SH-SY5Y (cell line): ENCODE data around the gene ARTN.

Experiments used
- GATA2 ChIP-seq: IDR thresholded peaks from 2 replicates; pipeline ENCODE4 v1.6.1; 2011; ENCODE audit warnings: mild to moderate bottlenecking, low read depth, low read length
- GATA3 ChIP-seq: IDR thresholded peaks from 2 replicates; pipeline ENCODE4 v1.6.1; 2011; ENCODE audit warnings: low read depth, mild to moderate bottlenecking, low read length, moderate library complexity

ARTN gene

DNA sequence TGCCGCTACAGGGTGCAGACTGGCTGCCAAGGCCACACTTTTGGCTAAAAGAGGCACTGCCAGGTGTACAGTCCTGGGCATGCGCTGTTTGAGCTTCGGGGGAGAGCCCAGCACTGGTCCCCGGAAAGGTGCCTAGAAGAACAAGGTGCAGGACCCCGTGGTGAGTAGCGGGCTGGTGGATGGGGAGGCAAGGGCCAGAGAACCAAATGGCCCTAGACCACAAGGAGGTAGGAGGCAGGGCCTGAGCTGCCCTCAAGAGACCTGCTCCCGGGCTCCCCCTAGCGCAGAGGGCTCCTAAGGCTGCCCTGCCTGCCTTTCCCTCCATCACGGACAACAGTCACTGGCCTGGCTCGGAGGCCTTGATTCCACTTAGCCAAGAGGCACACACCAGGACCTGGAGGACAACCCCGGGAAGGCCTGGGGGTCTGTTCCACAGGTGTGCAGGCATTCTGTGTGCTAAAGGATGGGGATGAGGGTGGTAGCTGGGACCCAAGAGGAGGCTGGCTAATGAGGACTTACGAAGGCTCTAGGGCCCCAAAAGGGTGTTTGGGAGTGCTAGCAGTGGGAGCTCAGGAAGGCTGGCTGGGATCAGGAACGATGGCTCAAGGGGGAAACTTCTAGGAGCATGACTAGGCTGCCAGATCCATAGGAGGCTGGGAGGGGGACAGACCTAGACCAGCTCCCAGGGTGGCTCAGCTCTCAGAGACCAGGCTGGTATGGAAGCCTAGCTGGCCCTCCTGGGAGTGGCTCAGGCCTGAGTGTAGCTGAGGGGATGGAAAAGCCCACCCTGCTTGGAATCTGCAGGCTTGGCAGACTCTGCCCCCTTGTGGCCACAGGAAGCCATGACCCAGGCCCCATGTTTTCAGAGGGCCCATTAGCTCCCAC is 742 bp downstream of the ARTN start:
- TF ChIP-seq GATA3: no peak
- no peak for TF ChIP-seq GATA2

DNA sequence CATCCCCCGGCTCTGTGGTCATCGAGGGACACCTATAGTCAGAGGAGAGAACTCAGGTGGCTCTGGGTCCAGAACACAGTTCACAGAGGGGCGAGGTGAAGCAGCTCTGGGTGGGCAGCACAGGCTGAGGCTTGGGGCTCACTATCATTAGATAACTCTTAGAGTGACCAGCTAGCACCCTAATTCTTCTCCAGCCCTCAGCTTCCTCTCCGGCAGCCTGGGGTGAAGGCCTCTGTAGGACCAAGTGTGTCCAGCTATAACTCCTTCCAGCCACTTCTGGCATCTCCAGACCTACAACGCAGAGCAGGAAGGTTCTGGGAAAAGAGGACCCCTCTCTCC is 1.4 kb downstream of the ARTN start:
- TF ChIP-seq GATA3 (no peak), GATA2 (no peak)

DNA sequence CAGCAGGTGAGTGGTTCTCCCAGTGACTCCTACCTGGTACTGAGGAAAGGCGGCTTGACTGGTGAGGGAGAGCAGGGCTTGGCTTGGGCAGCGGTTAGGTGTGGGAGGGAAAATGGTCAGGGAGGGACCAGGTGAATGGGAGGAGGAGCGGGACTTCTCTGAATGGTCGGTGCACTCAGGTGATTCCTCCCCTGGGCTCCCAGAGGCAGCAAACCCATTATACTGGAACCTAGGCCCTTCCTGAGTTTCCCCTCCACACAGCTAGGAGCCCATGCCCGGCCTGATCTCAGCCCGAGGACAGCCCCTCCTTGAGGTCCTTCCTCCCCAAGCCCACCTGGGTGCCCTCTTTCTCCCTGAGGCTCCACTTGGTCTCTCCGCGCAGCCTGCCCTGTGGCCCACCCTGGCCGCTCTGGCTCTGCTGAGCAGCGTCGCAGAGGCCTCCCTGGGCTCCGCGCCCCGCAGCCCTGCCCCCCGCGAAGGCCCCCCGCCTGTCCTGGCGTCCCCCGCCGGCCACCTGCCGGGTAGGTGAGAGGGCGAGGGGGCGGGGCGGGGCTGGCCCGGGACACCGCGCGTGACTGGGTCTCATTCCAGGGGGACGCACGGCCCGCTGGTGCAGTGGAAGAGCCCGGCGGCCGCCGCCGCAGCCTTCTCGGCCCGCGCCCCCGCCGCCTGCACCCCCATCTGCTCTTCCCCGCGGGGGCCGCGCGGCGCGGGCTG is 2.3 kb downstream of the ARTN start:
- TF ChIP-seq GATA2 (no peak), GATA3 (no peak)

DNA sequence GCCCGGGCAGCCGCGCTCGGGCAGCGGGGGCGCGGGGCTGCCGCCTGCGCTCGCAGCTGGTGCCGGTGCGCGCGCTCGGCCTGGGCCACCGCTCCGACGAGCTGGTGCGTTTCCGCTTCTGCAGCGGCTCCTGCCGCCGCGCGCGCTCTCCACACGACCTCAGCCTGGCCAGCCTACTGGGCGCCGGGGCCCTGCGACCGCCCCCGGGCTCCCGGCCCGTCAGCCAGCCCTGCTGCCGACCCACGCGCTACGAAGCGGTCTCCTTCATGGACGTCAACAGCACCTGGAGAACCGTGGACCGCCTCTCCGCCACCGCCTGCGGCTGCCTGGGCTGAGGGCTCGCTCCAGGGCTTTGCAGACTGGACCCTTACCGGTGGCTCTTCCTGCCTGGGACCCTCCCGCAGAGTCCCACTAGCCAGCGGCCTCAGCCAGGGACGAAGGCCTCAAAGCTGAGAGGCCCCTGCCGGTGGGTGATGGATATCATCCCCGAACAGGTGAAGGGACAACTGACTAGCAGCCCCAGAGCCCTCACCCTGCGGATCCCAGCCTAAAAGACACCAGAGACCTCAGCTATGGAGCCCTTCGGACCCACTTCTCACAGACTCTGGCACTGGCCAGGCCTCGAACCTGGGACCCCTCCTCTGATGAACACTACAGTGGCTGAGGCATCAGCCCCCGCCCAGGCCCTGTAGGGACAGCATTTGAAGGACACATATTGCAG is 3.0 kb downstream of the ARTN start:
- TF ChIP-seq GATA2 (no peak), GATA3 (no peak)

DNA sequence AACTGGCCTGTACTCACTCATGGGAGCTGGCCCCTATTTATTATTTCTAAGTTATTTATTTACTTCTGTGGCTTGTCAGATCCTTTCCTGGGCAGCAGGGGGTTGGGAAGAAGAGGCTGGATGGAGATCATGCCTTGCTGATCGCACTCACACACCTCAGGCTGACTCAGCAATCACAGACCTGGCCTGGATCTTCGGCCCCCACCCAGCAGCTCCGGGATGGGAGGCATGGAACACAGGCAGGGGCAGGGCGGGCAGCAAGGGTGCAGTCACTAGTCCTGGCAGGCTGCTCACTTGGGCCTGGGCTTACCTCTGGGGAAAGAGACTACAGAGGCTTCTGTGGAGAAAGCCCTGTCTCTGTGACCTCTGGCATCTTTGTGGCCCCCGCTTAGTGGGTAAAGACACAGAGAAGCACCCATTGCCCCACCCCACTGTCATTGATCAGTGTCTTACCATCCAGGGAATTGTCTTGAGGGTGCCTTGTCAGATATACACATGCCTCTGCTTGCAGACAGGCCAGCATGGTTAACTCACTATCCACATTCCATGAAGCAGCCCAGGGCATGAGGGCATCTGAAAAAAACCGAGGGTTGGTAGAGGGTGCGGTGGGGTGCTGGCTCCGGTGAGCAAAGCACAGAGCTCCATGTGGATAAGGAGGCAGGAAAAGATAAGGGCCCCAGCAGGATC is 3.7 kb downstream of the ARTN start:
- no peak for TF ChIP-seq GATA3
- TF ChIP-seq GATA2: 0 out of 2 replicates have a peak, but pooled peaks have one; percentile 10

DNA sequence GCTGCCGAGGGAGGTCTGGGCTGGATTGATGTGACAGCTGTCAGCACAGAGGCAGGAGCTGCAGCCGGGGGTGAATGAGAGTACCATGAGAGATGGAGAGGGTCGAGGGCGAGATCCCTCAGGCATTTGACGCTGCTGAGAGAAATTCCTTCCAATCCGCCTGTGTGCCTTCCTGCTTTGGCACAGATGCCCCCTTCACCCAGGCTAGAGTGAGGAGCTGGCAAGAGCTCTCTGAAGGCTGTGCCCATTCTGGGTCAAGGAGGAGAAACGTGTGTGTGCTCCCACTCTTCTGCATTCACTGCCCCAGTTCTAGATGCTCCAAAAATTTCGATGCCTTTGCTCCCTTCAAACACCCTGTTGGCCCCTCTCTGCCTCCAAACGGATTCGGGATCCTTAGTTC is 4.8 kb downstream of the ARTN start:
- TF ChIP-seq GATA3 (no peak), GATA2 (no peak)

DNA sequence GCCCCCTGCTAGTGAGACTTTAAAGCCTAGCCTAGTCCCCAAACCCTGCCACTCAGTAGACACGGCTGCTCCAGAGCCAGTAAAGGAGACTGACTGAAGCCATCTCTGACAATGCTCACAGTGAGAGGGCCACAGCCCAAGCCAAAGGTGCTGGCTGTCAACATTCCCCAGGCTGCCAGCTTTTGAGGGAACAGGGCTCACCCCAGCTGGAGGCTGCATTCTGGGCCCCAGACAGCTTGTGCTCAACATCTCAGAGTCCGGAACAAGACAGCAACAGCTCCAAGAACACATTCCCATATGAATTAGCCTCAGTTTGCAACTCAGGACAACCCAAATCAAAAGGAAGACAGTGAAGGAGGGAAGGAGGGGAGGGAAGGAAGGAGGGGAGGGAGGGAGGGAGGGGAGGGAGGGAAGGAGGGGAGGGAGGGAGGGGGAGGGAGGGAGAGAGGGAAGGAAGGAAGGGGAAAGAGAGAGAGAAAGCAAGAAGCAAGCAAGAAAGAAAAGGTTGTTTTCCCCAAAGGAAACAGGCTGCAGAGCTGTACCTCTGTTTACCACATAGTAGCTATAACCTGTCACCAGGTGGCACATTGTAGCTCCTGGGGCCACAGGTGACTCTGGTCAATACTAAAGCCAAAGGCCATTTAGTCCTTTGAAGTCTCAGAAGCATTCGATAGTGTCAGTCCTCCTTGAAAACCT is 5.4 kb downstream of the ARTN start:
- TF ChIP-seq GATA2: no peak
- no peak for TF ChIP-seq GATA3

DNA sequence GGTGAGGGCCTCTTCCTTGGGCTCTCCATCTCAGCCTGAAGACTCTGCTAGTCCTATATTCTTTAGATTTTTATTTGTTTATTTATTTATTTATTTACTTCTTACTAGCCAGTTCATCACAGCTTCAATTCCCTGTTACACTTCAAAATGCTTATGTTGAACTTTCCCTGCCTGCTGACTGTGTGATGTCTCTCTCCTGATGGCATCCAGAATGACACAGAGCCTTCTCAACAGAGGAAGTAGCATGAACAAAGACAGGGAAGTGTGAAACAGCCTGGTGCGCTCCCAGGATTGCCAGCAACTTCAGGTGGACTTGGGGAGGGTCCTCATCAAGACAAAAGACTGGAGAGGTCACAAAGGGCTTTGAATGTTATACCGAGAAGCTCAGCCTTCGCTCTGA is 8.8 kb downstream of the ARTN start:
- no peak for TF ChIP-seq GATA3
- TF ChIP-seq GATA2: no peak

DNA sequence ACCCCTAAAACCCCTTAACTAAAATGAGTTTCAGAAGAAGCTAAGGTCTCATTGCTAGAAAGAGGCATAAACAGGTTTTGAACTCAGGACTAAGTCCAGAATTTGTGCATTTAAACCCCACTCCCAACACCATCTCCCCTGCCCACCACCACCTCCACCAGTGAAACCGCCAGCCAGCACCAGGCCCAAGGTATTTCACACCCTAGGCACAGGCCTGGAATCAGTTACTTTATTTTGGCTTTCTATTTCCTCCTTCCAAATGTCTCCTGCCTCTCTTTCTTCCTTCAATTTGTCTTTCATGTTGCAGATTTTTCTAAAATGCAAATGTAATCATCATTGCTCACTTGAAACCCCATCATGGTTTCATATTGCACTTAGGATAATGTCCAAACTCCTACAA is 11.3 kb downstream of the ARTN start:
- no peak for TF ChIP-seq GATA3
- no peak for TF ChIP-seq GATA2

DNA sequence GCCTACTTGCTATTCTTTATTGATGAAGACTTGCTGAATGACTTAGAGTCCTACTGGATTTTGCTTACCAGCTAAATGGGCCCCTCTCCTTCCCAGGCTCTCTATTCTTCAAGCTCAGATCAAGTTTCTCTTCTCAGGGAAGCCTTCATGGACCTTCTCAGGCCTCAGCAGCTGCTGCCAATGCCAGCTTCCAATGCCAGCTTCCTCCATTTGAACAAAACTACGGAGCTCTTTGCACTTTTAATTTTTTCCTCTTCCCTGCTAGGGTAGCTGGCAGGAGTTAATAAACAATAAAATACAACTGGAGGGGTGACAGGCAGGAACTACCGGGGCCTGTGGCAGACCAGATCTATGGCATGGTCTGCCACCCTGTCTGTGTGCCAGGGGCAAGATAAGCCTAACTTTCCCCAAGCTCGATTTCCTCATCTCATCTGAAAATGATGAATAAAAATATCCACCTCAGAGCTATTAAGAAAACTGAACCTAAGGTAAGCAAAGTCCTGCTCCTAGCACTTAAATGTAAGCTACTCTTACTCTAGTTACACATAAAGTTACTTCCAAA is 12.2 kb downstream of the ARTN start:
- TF ChIP-seq GATA3: no peak
- no peak for TF ChIP-seq GATA2

DNA sequence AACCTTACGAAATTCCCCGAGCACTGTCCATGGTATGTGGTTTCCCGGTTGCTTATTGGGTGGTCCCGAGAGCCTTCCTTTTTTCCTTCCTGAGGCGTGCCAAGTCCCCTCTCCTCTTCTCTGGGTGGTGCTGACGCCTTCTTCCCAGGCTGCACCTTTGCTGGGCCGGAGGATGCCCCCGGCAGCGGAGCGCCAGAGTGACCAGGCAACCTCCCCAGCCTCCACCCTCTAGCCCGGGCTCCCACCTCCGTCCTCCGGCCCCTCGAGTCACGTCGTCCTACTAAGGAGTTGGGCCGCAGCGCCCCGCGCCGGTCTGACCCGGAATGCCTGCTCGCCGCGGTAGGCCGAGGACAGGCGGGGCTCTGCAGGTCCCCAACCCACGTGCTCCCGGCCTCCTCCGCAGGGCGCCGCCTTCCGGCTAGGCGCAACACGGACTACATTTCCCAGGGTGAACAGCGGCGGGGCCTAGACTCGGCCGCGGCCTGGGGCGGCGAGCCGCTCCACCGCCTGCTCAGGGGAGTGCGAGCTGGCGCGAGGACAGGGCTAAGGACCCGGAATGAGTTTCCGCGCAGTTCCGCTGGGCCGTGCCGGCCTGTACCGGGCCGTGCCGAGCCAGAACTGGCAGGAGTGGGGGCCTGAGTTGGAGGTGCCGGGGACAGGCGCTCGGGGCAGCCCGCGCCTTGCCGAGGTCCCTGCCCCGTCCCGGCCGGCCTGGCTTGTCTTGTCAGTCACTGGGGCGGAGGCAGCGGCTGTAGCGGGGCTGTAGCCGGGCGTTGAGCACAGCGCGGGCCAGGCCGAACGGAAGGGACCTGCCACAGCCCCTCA is 12.8 kb downstream of the ARTN start, which contains the start of gene IPO13:
Gene IPO13 (plus strand): TSS at position 715 of the 825 bp plus-strand sequence. CDS start 651 bp downstream, outside the sequence.
- TF ChIP-seq GATA3: no peak
- no peak for TF ChIP-seq GATA2

DNA sequence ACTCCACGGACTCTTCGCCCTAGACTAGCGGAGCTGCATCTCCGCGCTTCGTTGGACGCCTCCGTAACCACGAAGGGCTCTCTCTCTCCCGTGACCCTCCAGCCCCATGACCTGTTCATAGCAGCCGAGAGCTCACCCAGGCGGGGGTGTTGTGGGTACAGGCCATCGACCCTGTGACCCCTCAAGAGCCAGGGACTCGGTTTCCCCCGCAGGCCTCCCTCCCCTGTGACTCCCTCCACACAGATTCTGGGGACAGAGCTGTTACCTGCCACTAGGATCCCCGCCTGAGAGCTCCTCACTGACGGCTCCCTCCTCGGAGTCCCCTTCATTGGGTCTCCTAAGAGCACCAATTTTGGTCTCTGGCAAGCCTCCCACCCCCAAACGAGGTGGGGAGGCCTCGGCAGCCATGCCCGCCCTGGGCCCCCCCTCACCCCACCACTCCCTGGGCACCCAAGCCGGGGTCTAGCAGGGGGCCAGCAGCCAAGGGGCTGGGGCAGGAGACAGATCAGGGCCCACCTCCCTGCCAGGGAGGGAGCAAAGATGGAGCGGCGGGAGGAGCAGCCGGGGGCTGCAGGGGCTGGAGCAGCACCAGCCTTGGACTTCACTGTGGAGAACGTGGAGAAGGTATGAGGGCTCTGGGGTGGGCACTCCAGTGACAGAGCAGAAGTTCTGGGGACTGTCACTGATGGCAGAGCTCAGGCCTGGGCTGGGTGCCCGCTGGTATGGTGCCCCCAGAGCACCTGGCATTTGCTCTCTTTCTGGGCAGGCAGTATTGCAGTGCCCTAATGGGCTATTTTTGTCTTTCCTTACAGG is 13.7 kb downstream of the ARTN start:
- TF ChIP-seq GATA2 (no peak), GATA3 (no peak)
